ENCODE measurements around the gene ATP6AP1.
"Not testable (repeated sequence)": the region's sequence is repeated elsewhere in the genome, so short reads cannot be mapped to it uniquely, and the experiment has no call there.

Gene ATP6AP1

DNA sequence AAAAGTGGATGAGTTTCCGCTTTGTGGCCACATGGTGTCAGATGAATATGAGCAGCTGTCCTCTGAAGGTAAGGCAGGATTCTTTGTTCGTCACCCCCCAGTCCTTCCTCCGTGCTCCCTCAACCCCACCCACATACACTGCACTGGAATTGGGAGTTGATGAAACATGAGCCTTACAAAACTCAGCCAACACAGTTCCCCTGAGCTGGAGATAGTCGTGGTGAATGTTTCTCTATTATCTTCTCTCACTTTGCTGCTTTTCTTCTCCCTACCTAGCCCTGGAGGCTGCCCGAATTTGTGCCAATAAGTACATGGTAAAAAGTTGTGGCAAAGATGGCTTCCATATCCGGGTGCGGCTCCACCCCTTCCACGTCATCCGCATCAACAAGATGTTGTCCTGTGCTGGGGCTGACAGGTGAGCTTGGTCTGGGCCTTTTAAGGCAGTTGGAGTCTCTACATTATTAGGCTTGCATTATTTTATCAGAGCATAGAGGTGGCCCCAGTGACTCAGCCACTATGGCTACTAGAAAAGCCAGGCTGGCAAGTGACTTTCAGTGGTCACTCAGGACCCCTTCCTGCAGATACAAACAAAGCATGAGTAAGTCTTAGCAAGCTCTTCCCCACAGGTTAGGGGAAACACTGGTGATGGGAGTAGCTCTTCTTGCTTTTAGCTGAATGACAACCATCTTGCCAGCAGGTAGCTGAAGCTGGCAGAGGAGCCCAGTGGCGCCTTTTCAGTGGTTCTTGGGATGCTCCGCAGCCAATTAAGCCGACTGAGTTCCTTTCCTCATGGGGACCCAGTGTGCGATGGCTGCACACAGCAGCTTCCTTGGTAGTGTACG is 28.7 kb upstream of the ATP6AP1 start:
- DNase-seq: no peak

- DNase-seq: not testable (repeated sequence)
These were observed 28.1 kb upstream of the ATP6AP1 start for GRCh38 chrX:154400369-154400817.

DNA sequence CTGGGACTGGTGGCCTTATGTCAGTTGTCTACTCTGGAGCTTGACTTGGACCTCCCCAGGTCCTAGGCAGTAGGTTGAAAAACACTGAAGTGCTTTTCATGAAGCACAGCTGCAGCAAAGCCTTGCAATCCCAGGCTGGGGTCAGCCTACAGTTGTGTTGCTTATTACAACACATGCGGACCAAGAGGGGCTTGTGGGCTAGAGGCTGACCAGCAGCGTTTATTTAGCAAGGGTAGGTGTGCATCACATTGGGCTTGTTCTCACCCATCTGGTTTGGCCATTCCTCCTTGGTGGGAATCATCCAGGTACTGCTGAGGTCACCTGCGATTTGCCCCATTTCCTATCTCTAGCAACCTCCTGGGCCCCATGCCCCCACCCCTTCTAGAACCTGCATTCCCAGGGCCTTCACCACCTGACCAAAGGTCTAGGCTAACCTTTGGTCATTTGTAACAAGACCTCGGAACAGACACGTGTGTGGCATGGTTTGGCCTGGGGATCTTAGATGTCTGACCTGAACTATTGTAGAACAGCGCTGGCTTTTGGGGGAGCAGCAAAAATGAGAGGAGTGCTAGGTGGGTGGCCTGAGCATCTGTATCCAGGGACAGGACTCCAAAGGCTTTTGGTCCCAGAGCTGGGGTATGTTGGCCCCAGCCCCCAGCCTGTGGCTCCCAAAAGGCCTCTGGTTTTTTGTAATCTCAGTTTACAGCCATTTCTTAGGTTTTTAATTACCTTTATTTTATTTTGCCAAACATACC is 27.3 kb upstream of the ATP6AP1 start:
- no peak for DNase-seq

DNA sequence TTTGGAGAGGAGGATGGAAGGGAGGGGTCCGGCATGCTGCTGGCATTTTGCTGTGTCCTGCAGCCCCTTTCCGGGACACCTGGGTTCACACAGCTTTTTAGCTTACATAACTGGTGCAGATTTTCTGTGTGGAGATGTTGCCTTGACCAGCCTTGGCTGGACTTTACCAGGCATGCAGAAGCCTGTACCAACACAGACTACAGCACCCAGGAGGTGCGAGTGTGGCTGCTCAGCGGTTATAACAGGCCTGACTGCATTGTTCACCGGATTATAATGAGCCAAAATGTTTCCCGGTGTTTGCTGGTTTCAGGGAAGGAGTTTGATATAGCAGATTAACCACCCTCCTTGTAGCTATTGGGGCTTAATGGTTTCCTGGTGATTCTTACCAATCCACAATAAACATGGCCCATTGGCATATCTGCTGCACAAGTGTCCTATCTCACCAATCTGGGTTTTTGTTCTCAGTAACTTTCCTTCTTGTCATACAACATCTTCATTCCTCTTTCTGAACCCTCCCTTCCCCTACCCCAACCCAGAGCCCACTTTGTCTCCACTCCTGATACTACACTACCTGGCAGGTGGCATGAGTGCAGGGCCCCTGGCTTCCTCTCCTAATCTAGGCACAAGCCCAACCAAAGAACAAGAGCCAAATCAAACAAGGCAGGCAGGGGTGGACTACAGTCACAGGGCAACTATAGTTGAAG is 26.4 kb upstream of the ATP6AP1 start:
- no peak for DNase-seq

GRCh38 chrX:154402622-154403127 is 25.8 kb upstream of the ATP6AP1 start:
- DNase-seq: no peak

DNA sequence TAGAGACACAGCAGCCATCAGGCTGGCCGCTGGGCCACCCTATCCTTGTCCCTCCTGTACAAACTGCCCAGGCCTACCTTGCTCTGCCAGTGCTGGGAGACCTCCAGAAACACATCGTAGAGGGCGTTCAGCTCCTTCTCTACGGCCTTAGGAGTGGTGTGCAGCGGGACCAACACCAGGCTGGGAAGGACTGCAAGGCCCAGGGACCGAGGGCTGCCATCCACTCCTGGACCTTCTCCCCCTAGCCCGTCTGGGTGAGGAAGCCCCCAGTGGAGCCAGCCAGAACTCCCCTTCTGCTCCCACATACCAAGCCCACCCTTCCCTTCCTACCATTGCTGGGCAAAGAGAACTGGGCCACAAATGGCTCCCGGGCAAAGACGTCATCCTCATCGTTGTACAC is 25.3 kb upstream of the ATP6AP1 start:
- DNase-seq: no peak

DNA sequence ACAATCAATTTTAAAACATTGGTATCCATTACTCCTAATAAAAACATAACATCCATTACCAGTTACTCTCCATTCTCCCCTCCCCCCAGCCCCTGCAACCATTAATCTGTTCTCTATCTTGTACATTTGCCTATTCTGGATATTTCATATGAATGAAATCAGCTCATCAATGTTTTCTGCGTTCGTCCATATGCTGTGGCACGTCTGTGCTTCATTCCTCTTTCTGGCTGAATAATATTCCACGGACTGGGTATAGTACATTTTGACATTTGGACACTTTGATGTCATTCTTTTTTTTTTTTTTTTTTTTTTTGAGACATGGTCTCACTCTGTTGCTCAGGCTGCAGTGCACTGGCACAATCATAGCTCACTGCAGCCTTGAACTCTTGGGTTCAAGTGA is 24.6 kb upstream of the ATP6AP1 start:
- DNase-seq: no peak

- no peak for DNase-seq
These were observed 23.8 kb upstream of the ATP6AP1 start for GRCh38 chrX:154404625-154405192.

GRCh38 chrX:154408659-154409221 is 19.7 kb upstream of the ATP6AP1 start:
- DNase-seq: no peak

DNA sequence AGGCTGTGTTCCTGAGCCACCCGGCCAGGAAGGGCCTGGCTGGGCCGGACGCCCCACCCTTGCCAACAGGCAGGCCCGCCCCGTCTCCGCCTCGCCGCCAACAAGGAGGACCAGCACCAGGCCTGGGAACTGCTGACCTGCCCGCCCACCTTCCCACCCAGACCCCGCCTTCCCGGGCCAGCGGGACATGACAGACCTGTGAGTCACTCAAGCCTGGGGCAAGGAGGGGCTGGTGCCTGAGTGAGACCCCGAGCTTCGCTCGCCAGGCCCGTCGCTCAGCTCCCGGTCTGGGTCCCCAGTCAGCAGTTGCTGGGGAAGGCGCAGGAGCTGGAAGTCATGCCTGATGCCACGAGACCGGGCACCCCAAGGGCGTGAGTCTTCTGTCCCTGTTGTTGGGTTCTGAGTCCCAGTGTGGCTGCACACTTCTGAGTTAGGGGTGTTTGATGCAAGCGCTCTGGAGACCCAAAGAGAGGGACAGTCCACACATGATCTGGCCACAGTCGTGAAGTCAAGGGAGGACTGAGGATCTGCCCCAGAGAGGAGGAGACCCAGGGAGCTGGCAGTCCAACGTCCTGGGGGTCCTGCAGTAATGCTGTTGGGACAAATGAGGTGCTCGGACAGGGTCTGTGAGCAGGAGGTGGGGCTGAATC is 19.1 kb upstream of the ATP6AP1 start, which contains the start of gene DNASE1L1:
Gene DNASE1L1, minus strand, starts transcription at position 33 of the 650 bp plus-strand sequence. CDS start 3,686 bp downstream, outside the sequence.
- DNase-seq: peak; percentile 63 to 69

GRCh38 chrX:154411981-154412340 is 16.5 kb upstream of the ATP6AP1 start:
- peak in 1 of 2 experiments; percentile 18 for DNase-seq

GRCh38 chrX:154412468-154412867 is 16.0 kb upstream of the ATP6AP1 start:
- DNase-seq: peak; percentile 55 to 60

- no peak for DNase-seq
These were observed 15.3 kb upstream of the ATP6AP1 start for GRCh38 chrX:154413142-154413541.

DNA sequence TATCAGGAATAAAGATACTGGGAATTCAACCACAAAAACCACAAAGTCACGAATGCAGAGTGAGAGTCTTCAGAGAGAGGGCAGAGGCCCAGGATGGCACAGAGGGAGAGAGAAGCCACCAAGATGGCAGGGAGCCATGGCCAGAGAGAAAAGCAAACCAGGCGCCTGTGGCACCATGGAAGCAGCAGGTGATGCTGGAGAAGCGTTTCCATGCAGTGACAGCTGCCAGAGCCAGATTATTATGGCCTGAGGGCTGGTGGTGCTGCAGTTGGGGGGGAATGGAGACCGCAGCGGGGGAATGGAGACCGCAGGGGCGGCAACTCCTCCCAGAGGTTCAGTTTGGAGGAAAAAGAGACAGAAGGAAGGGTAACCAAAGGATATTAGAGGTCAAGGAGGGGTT is 11.3 kb upstream of the ATP6AP1 start:
- no peak for DNase-seq

- DNase-seq: no peak
These were observed 9.3 kb upstream of the ATP6AP1 start for GRCh38 chrX:154419189-154419588.

GRCh38 chrX:154419688-154420401 is 8.6 kb upstream of the ATP6AP1 start:
- DNase-seq: no peak

- DNase-seq: no peak
These were observed 8.1 kb upstream of the ATP6AP1 start for GRCh38 chrX:154420402-154420756.

DNA sequence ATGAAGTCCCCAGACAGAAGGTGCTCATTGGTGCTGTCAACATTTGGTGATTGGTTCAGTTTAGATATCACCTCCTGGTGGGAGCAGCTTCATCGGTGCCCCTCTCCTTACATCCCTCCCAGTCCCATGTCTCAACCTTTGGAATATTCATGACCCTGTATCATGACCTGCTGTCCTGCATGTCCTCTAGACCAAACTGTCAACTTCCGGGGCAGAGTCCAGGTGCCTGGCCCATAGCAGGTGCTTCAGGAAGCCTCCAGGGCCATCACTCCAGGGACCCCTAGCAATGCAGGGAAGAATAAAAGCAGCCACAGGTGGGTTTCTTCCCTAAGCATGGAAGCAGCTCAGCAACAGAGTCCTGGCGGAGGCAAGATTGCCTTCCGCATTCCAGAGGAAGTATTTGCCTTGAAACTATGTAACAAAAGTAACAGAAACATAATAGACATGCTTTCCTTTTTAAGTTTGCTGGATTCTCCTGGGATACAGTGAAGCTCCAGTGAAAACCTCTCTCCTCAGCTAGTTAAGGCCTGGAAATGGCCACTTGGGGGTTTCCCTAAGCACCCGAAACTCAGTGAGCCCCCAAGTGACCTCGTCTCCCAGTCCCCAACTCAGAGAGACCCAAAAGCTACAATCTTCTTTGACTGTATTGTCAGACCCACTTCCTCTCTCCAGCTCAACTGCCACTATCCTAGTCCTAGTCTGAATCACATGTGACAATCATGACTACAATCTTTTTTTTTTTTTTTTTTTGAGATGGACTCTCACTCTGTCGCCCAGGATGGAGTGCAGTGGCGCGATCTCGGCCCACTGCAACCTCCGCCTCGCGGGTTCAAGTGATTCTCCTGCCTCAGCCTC is 1.3 kb upstream of the ATP6AP1 start:
- DNase-seq: no peak

- no peak for DNase-seq
These were observed 1.2 kb downstream of the ATP6AP1 start for GRCh38 chrX:154429711-154430110.

- no peak for DNase-seq
These were observed 2.0 kb downstream of the ATP6AP1 start for GRCh38 chrX:154430479-154430878.
